WTC11 (cell line): ENCODE measurements around the gene SRSF8. TPM values are rescaled to one million over a fixed set of nuclear protein-coding genes. Genes with fewer than 3 reads are reported as not detected.

Experiments
- ATAC-seq: fragments of 200-7000 bp; cut with Tn5 transposase; 2 replicates; pipeline ENCODE4 v1.10.0; 2021; ENCODE audit warnings: mild to moderate bottlenecking, moderate library complexity
- CTCF ChIA-PET: fragments of 300-600 bp; sonication (Branson Sonifier 250); formaldehyde crosslinking; loops from one replicate; lab custom pipeline; 2021; ENCODE audit warnings: antibody characterized with exemption; lab: Charles Lee
- POLR2A ChIA-PET: fragments of 350-600 bp; sonication (Branson Sonifier 250); formaldehyde crosslinking; loops from one replicate; lab custom pipeline; 2021; ENCODE audit warnings: antibody characterized with exemption; lab: Charles Lee
- DNase-seq: peaks from one replicate; pipeline ENCODE4 v3.0.0; 2021; ENCODE audit warnings: low spot score
- H3K27ac Mint-ChIP-seq: 2 replicates; pipeline ENCODE4 v1.8.0; 2021; ENCODE audit warnings: mixed read lengths
- H3K27me3 Mint-ChIP-seq: 2 replicates; pipeline ENCODE4 v1.8.0; 2021; ENCODE audit warnings: low read depth, mild to moderate bottlenecking, moderate library complexity, mixed read lengths
- H3K36me3 Mint-ChIP-seq: 2 replicates; pipeline ENCODE4 v1.8.0; 2021; ENCODE audit warnings: mixed read lengths
- H3K4me1 Mint-ChIP-seq: 2 replicates; pipeline ENCODE4 v1.8.0; 2022; ENCODE audit warnings: mixed read lengths
- H3K4me3 Mint-ChIP-seq: 2 replicates; pipeline ENCODE4 v1.8.0; 2021; ENCODE audit warnings: mild to moderate bottlenecking, moderate library complexity, mixed read lengths
- H3K9me3 Mint-ChIP-seq: 2 replicates; pipeline ENCODE4 v1.8.0; 2021; ENCODE audit warnings: mixed read lengths
- ARID4B ChIP-seq: sonication (generic); formaldehyde crosslinking; IDR thresholded peaks from 2 replicates; pipeline ENCODE4 v1.8.0; 2023; ENCODE audit warnings: missing genetic modification reagents, mild to moderate bottlenecking, borderline replicate concordance
- ATF1 ChIP-seq: sonication (generic); formaldehyde crosslinking; IDR thresholded peaks from 2 replicates; pipeline ENCODE4 v1.8.1; 2023; ENCODE audit warnings: mild to moderate bottlenecking, moderate library complexity, missing genetic modification reagents
- ERG ChIP-seq: fragments of 250-450 bp; sonication (Bioruptor Pico); IDR thresholded peaks from 2 replicates; pipeline ENCODE4 v1.8.0; 2021; ENCODE audit warnings: mild to moderate bottlenecking
- GRHL2 ChIP-seq: fragments of 250-450 bp; sonication (Bioruptor Pico); IDR thresholded peaks from 2 replicates; pipeline ENCODE4 v1.8.0; 2022; ENCODE audit warnings: mild to moderate bottlenecking, moderate library complexity; ENCODE audit not compliant: insufficient replicate concordance, severe bottlenecking
- IRF2 ChIP-seq: sonication (generic); formaldehyde crosslinking; IDR thresholded peaks from 2 replicates; pipeline ENCODE4 v1.8.0; 2022; ENCODE audit warnings: low read depth, missing genetic modification reagents, borderline replicate concordance
- JAZF1 ChIP-seq: fragments of 250-450 bp; sonication (Bioruptor Pico); IDR thresholded peaks from 2 replicates; pipeline ENCODE4 v1.9.0; 2021; ENCODE audit warnings: moderate library complexity, mild to moderate bottlenecking, inconsistent platforms
- MLX ChIP-seq: sonication (generic); formaldehyde crosslinking; IDR thresholded peaks from 2 replicates; pipeline ENCODE4 v1.8.1; 2023; ENCODE audit warnings: mild to moderate bottlenecking, missing genetic modification reagents, moderate library complexity
- NR1H2 ChIP-seq: sonication (generic); formaldehyde crosslinking; IDR thresholded peaks from 2 replicates; pipeline ENCODE4 v1.9.0; 2021; ENCODE audit warnings: mild to moderate bottlenecking, moderate library complexity, missing genetic modification reagents
- NR2C2 ChIP-seq: sonication (generic); formaldehyde crosslinking; IDR thresholded peaks from 2 replicates; pipeline ENCODE4 v1.8.0; 2022; ENCODE audit warnings: mild to moderate bottlenecking, missing genetic modification reagents
- PRDM15 ChIP-seq: sonication (generic); formaldehyde crosslinking; IDR thresholded peaks from 2 replicates; pipeline ENCODE4 v1.8.0; 2022; ENCODE audit warnings: missing genetic modification reagents
- PREB ChIP-seq: sonication (generic); formaldehyde crosslinking; IDR thresholded peaks from 2 replicates; pipeline ENCODE4 v1.8.1; 2022; ENCODE audit warnings: mild to moderate bottlenecking, missing genetic modification reagents, moderate library complexity, borderline replicate concordance
- RELA ChIP-seq: sonication (generic); formaldehyde crosslinking; IDR thresholded peaks from 2 replicates; pipeline ENCODE4 v1.8.1; 2022; ENCODE audit warnings: missing genetic modification reagents, mild to moderate bottlenecking, borderline replicate concordance
- SP1 ChIP-seq: sonication (generic); formaldehyde crosslinking; conservative IDR thresholded peaks from 2 replicates; pipeline ENCODE4 v1.8.1; 2022; ENCODE audit warnings: missing genetic modification reagents
- TEAD1 ChIP-seq: sonication (generic); formaldehyde crosslinking; IDR thresholded peaks from 2 replicates; pipeline ENCODE4 v1.8.0; 2022; ENCODE audit warnings: mild to moderate bottlenecking, missing genetic modification reagents
- TEAD4 ChIP-seq: sonication (generic); formaldehyde crosslinking; IDR thresholded peaks from 2 replicates; pipeline ENCODE4 v1.8.0; 2022; ENCODE audit warnings: mild to moderate bottlenecking, missing genetic modification reagents
- USF2 ChIP-seq: sonication (generic); formaldehyde crosslinking; IDR thresholded peaks from 2 replicates; pipeline ENCODE4 v1.8.1; 2023; ENCODE audit warnings: mild to moderate bottlenecking, missing genetic modification reagents, moderate library complexity
- ZBTB43 ChIP-seq: sonication (generic); formaldehyde crosslinking; IDR thresholded peaks from 2 replicates; pipeline ENCODE4 v1.8.1; 2023; ENCODE audit warnings: mild to moderate bottlenecking, missing genetic modification reagents
- ZNF219 ChIP-seq: sonication (generic); formaldehyde crosslinking; IDR thresholded peaks from 2 replicates; pipeline ENCODE4 v1.8.0; 2023; ENCODE audit warnings: missing genetic modification reagents, mild to moderate bottlenecking, borderline replicate concordance
- ZSCAN18 ChIP-seq: fragments of 250-450 bp; sonication (Bioruptor Pico); IDR thresholded peaks from 2 replicates; pipeline ENCODE4 v2.1.2; 2022; ENCODE audit warnings: mild to moderate bottlenecking, moderate library complexity
- total RNA-seq: library from RNA; stranded (reverse); gene quantifications from 3 replicates; pipeline ENCODE4 v1.2.3, GENCODE V29; 2021

The SRSF8 gene
- total RNA-seq, 1 experiment from 2014 or later, result 20.9 TPM

GRCh38 chr11:95098826-95099225 lies 32.1 kb downstream of the SRSF8 start (continued):
- no peak for TF ChIP-seq PREB (CRISPR knock-in tag)
- TF ChIP-seq, all 79 proteins: peak for 0

- Mint-ChIP-seq H3K9me3 (no peaks in the 10 kb centered on the region), H3K4me3 (no peak overlapping the region), H3K27me3 (no peaks in the 10 kb centered on the region), H3K27ac (no peak overlapping the region), H3K4me1 (0 out of 2 replicates have a peak, but pooled peaks cover 4% of the 10 kb centered on the region), H3K36me3 (no peaks in the 10 kb centered on the region)
- ChIA-PET POLR2A (no interaction called here), CTCF (no interaction called here)
- ATAC-seq (no peak), DNase-seq (no peak)
- TF ChIP-seq TEAD1 (CRISPR knock-in tag), result no peak
- no peak for TF ChIP-seq NR2C2 (CRISPR knock-in tag)
- no peak for TF ChIP-seq TEAD4
- no peak for TF ChIP-seq MLX (CRISPR knock-in tag)
- no peak for TF ChIP-seq GRHL2 (CRISPR knock-in tag)
- TF ChIP-seq JAZF1, result no peak
- no peak for TF ChIP-seq RELA (CRISPR knock-in tag)
- TF ChIP-seq ZBTB43 (CRISPR knock-in tag), result no peak
- TF ChIP-seq NR1H2 (CRISPR knock-in tag), result no peak
- TF ChIP-seq ZNF219 (CRISPR knock-in tag), result no peak
- TF ChIP-seq IRF2 (CRISPR knock-in tag), result no peak
- TF ChIP-seq PRDM15 (CRISPR knock-in tag), result no peak
- no peak for TF ChIP-seq ARID4B (CRISPR knock-in tag)
- no peak for TF ChIP-seq ERG
- no peak for TF ChIP-seq USF2 (CRISPR knock-in tag)
- TF ChIP-seq ATF1 (CRISPR knock-in tag), result no peak
- no peak for TF ChIP-seq SP1
- TF ChIP-seq ZSCAN18 (CRISPR knock-in tag), result no peak
These were observed 33.5 kb downstream of the SRSF8 start for GRCh38 chr11:95100191-95100648.
